Type B pancreatic cell (in vitro differentiated cells): ENCODE data around the gene LGALS7. TPM values are rescaled to one million over a fixed set of nuclear protein-coding genes. Genes with fewer than 3 reads are reported as not detected.
"Not testable (repeated sequence)": the region's sequence is repeated elsewhere in the genome, so short reads cannot be mapped to it uniquely, and the experiment has no call there.

Experiments used
- DNase-seq: peaks from one replicate; pipeline ENCODE4 v3.0.0; 2021; ENCODE audit warnings: mixed read lengths; ENCODE audit not compliant: unreplicated experiment; ENCODE audit errors: extremely low spot score
- H3K27ac Mint-ChIP-seq: 2 replicates; pipeline ENCODE4 v1.8.0; 2021; ENCODE audit warnings: mild to moderate bottlenecking, mixed read lengths
- H3K27me3 Mint-ChIP-seq: 2 replicates; pipeline ENCODE4 v1.8.0; 2021; ENCODE audit warnings: mixed read lengths
- H3K36me3 Mint-ChIP-seq: 2 replicates; pipeline ENCODE4 v1.8.0; 2021; ENCODE audit warnings: mixed read lengths
- H3K4me1 Mint-ChIP-seq: one replicate; pipeline ENCODE4 v1.8.0; 2021; ENCODE audit warnings: mixed read lengths; ENCODE audit not compliant: unreplicated experiment
- H3K4me3 Mint-ChIP-seq: 2 replicates; pipeline ENCODE4 v1.8.0; 2021; ENCODE audit warnings: mild to moderate bottlenecking, mixed read lengths
- H3K9me3 Mint-ChIP-seq: 2 replicates; pipeline ENCODE4 v1.8.0; 2021; ENCODE audit warnings: mixed read lengths
- CTCF ChIP-seq: fragments of 200-600 bp; sonication (generic); conservative IDR thresholded peaks from 2 replicates; pipeline ENCODE4 v1.5.0; 2021; ENCODE audit warnings: antibody characterized with exemption, mild to moderate bottlenecking
- total RNA-seq: library from RNA; stranded (reverse); gene quantifications from 2 replicates; pipeline ENCODE4 v1.2.1, GENCODE V29; 2021; ENCODE audit warnings: low replicate concordance

The LGALS7 gene
- total RNA-seq, 1 donor from 2014 or later: 1.8 TPM

GRCh38 chr19:38778733-38779132, 5.4 kb upstream of the LGALS7 start:
- H3K4me3 Mint-ChIP-seq: no peak overlapping the region

GRCh38 chr19:38774181-38774950, 1.0 kb upstream of the LGALS7 start:
- H3K4me1 Mint-ChIP-seq: no peaks in the 10 kb centered on the region
- H3K27ac Mint-ChIP-seq: no peak overlapping the region
- peaks cover 4% of the 10 kb centered on the region for H3K27me3 Mint-ChIP-seq
- H3K36me3 Mint-ChIP-seq: no peaks in the 10 kb centered on the region
- TF ChIP-seq CTCF: no peak
- H3K9me3 Mint-ChIP-seq: no peaks in the 10 kb centered on the region
- H3K4me3 Mint-ChIP-seq: no peak overlapping the region
- DNase-seq: no peak

More at GRCh38 chr19:38778733-38779132, 5.4 kb upstream of the LGALS7 start:
- Mint-ChIP-seq H3K4me1 (no peaks in the 10 kb centered on the region), H3K27me3 (peaks cover 11% of the 10 kb centered on the region), H3K9me3 (no peaks in the 10 kb centered on the region), H3K36me3 (no peaks in the 10 kb centered on the region), H3K27ac (no peak overlapping the region)
- TF ChIP-seq CTCF: no peak
- DNase-seq: no peak

GRCh38 chr19:38771569-38771968, 1.7 kb downstream of the LGALS7 start:
- not testable (repeated sequence) for H3K9me3 Mint-ChIP-seq

GRCh38 chr19:38770949-38771275, 2.4 kb downstream of the LGALS7 start:
- not testable (repeated sequence) for H3K36me3 Mint-ChIP-seq, H3K4me1 Mint-ChIP-seq, H3K27ac Mint-ChIP-seq, DNase-seq, H3K9me3 Mint-ChIP-seq, H3K27me3 Mint-ChIP-seq, H3K4me3 Mint-ChIP-seq

More at GRCh38 chr19:38771569-38771968, 1.7 kb downstream of the LGALS7 start:
- not testable (repeated sequence) for H3K27me3 Mint-ChIP-seq, DNase-seq, H3K4me3 Mint-ChIP-seq, H3K36me3 Mint-ChIP-seq, H3K4me1 Mint-ChIP-seq, H3K27ac Mint-ChIP-seq

GRCh38 chr19:38770228-38770948, 2.9 kb downstream of the LGALS7 start:
- DNase-seq, H3K27ac Mint-ChIP-seq, H3K27me3 Mint-ChIP-seq, H3K4me3 Mint-ChIP-seq, H3K36me3 Mint-ChIP-seq, H3K9me3 Mint-ChIP-seq, H3K4me1 Mint-ChIP-seq: not testable (repeated sequence)

GRCh38 chr19:38769635-38770211, 3.6 kb downstream of the LGALS7 start:
- Mint-ChIP-seq H3K9me3 (no peaks in the 10 kb centered on the region), H3K36me3 (no peaks in the 10 kb centered on the region), H3K4me1 (no peaks in the 10 kb centered on the region), H3K27me3 (no peaks in the 10 kb centered on the region), H3K27ac (no peak overlapping the region), H3K4me3 (no peak overlapping the region)
- TF ChIP-seq CTCF: peak; percentile 84
- peak; percentile 78 for DNase-seq
